H1 (cell line): ENCODE measurements around the gene ACTBL2. TPM values are rescaled to one million over a fixed set of nuclear protein-coding genes. Genes with fewer than 3 reads are reported as not detected.

Experiments used
- CTCF ChIA-PET: fragments of 300-600 bp; sonication (Branson Sonifier 250); formaldehyde crosslinking; loops from one replicate; lab custom pipeline; 2021; ENCODE audit not compliant: partially characterized antibody; lab: Charles Lee
- POLR2A ChIA-PET: fragments of 300-600 bp; sonication (Branson Sonifier 250); formaldehyde crosslinking; loops from one replicate; lab custom pipeline; 2021; ENCODE audit warnings: inconsistent platforms; ENCODE audit not compliant: partially characterized antibody; lab: Charles Lee
- DNase-seq, 2 experiments: peaks; one replicate each; pipeline versions ENCODE4 v3.0.0 to v3.0.0-alpha.2; 2010 to 2022; ENCODE audit warnings: low spot score in 2 of 2, low read depth in 1 of 2, mixed read lengths in 1 of 2
- FAIRE-seq: peaks from 2 replicates; lab custom pipeline; 2011; peaks lifted over from hg19 to GRCh38; lab: Jason Lieb, UNC
- H2AFZ ChIP-seq: 2 replicates; pipeline ENCODE4 v1.8.1; 2012; ENCODE audit warnings: low read length, inconsistent platforms
- H2AK5ac ChIP-seq: 2 replicates; pipeline ENCODE4 v1.6.1; 2013; ENCODE audit warnings: low read depth, low read length
- H2BK120ac ChIP-seq: replicated peaks from 2 replicates; pipeline ENCODE3; 2013; ENCODE audit warnings: low read depth, low read length, inconsistent platforms
- H2BK12ac ChIP-seq: 2 replicates; pipeline ENCODE4 v1.6.1; 2013; ENCODE audit warnings: low read depth, low read length
- H2BK15ac ChIP-seq: 2 replicates; pipeline ENCODE4 v1.6.1; 2013; ENCODE audit warnings: low read length
- H2BK20ac ChIP-seq: 2 replicates; pipeline ENCODE4 v1.6.1; 2013; ENCODE audit warnings: low read length
- H2BK5ac ChIP-seq: 2 replicates; pipeline ENCODE4 v1.6.1; 2013; ENCODE audit warnings: low read depth, low read length
- H3K14ac ChIP-seq: 2 replicates; pipeline ENCODE4 v1.6.1; 2013; ENCODE audit warnings: inconsistent platforms; ENCODE audit not compliant: insufficient read length
- H3K18ac ChIP-seq: 2 replicates; pipeline ENCODE4 v1.6.1; 2013; ENCODE audit warnings: low read length; ENCODE audit errors: extremely low read depth
- H3K23ac ChIP-seq: 2 replicates; pipeline ENCODE4 v1.6.1; 2013; ENCODE audit warnings: inconsistent platforms; ENCODE audit not compliant: insufficient read length
- H3K23me2 ChIP-seq: 2 replicates; pipeline ENCODE4 v1.6.1; 2013; ENCODE audit warnings: low read depth, low read length
- H3K27ac ChIP-seq: 2 replicates; pipeline ENCODE4 v1.6.1; 2011; ENCODE audit warnings: low read depth, low read length, inconsistent platforms
- H3K27me3 ChIP-seq, 4 experiments: replicated peaks in 1 of 4; 1 replicate in 1 of 4; 2 replicates in 3 of 4; pipeline versions ENCODE4 v1.6.1 to v1.8.1; 2011 to 2013; ENCODE audit warnings: low read length in 3 of 4, mild to moderate bottlenecking in 3 of 4, inconsistent platforms in 2 of 4, mixed read lengths in 2 of 4, moderate library complexity in 1 of 4; ENCODE audit not compliant: control insufficient read depth in 3 of 4, insufficient read depth in 3 of 4; ENCODE audit errors: extremely low read depth in 1 of 4
- H3K36me3 ChIP-seq, 4 experiments: 2 replicates each; pipeline versions ENCODE4 v1.6.1 to v1.8.1; 2011 to 2013; ENCODE audit warnings: mild to moderate bottlenecking in 4 of 4, low read length in 3 of 4, moderate library complexity in 2 of 4, control low read depth in 1 of 4, inconsistent platforms in 1 of 4; ENCODE audit not compliant: insufficient read depth in 4 of 4, control insufficient read depth in 2 of 4
- H3K4ac ChIP-seq: replicated peaks from 2 replicates; pipeline ENCODE3; 2013; ENCODE audit warnings: low read length, low read depth, mixed read lengths, inconsistent platforms; ENCODE audit not compliant: insufficient read length
- H3K4me1 ChIP-seq, 4 experiments: replicated peaks in 1 of 4; 1 replicate in 1 of 4; 2 replicates in 3 of 4; pipeline versions ENCODE4 v1.6.1 to v1.8.1; 2011 to 2013; ENCODE audit warnings: low read length in 3 of 4, inconsistent platforms in 2 of 4, mixed read lengths in 1 of 4; ENCODE audit not compliant: insufficient read depth in 4 of 4, control insufficient read depth in 3 of 4
- H3K4me2 ChIP-seq, 2 experiments: 2 replicates each; pipeline versions ENCODE4 v1.6.1 to v1.8.1; 2011 to 2013; ENCODE audit warnings: low read depth in 2 of 2, low read length in 2 of 2, control low read depth in 1 of 2, inconsistent platforms in 1 of 2, mild to moderate bottlenecking in 1 of 2; ENCODE audit not compliant: insufficient read depth in 1 of 2
- H3K4me3 ChIP-seq, 4 experiments: fragments of 200-600, 300-600 bp in 1 of 4; sonication (generic), shearing (Covaris generic), sonication (Bioruptor Twin) in 1 of 4; 2 replicates each; pipeline versions ENCODE4 v1.5.1 to v1.8.1; 2011 to 2016; ENCODE audit warnings: low read length in 4 of 4, low read depth in 3 of 4, control low read depth in 2 of 4, inconsistent platforms in 2 of 4, mild to moderate bottlenecking in 2 of 4, mixed read lengths in 1 of 4, moderate library complexity in 1 of 4; ENCODE audit not compliant: insufficient read depth in 2 of 4; ENCODE audit errors: extremely low read depth in 1 of 4
- H3K56ac ChIP-seq: replicated peaks from 2 replicates; pipeline ENCODE3; 2013; ENCODE audit warnings: low read depth, mild to moderate bottlenecking, mixed read lengths, low read length, inconsistent platforms; ENCODE audit not compliant: insufficient read length
- H3K79me1 ChIP-seq: 2 replicates; pipeline ENCODE4 v1.6.1; 2013; ENCODE audit warnings: low read depth, low read length, control low read depth
- H3K79me2 ChIP-seq, 2 experiments: 2 replicates each; pipeline versions ENCODE4 v1.6.1 to v1.8.1; 2012 to 2013; ENCODE audit warnings: low read length in 2 of 2, mild to moderate bottlenecking in 2 of 2, inconsistent platforms in 1 of 2; ENCODE audit not compliant: insufficient read depth in 2 of 2, control insufficient read depth in 1 of 2
- H3K9ac ChIP-seq, 4 experiments: replicated peaks in 1 of 4; 1 replicate in 1 of 4; 2 replicates in 3 of 4; pipeline versions ENCODE4 v1.6.1 to v1.8.1; 2011 to 2013; ENCODE audit warnings: low read depth in 3 of 4, low read length in 3 of 4, control low read depth in 2 of 4, mild to moderate bottlenecking in 2 of 4, moderate library complexity in 2 of 4, inconsistent platforms in 1 of 4; ENCODE audit errors: extremely low read depth in 1 of 4
- H3K9me3 ChIP-seq, 2 experiments: 2 replicates each; pipeline versions ENCODE4 v1.6.1 to v1.8.1; 2012 to 2013; ENCODE audit warnings: mild to moderate bottlenecking in 2 of 2, moderate library complexity in 2 of 2, control low read depth in 1 of 2, inconsistent platforms in 1 of 2, low read depth in 1 of 2, low read length in 1 of 2, mixed read lengths in 1 of 2; ENCODE audit not compliant: insufficient read depth in 2 of 2
- H4K20me1 ChIP-seq, 2 experiments: replicated peaks in 1 of 2; 2 replicates each; pipeline versions ENCODE3 to v1.8.1; 2011 to 2013; ENCODE audit warnings: inconsistent platforms in 2 of 2, low read length in 2 of 2, mild to moderate bottlenecking in 1 of 2; ENCODE audit not compliant: insufficient read depth in 2 of 2, control insufficient read depth in 1 of 2
- H4K5ac ChIP-seq: 2 replicates; pipeline ENCODE4 v1.6.1; 2013; ENCODE audit warnings: low read length, low read depth, mixed read lengths, inconsistent platforms; ENCODE audit not compliant: insufficient read length
- H4K8ac ChIP-seq: 2 replicates; pipeline ENCODE4 v1.8.0; 2013; ENCODE audit warnings: mild to moderate bottlenecking, moderate library complexity, low read length, inconsistent platforms; ENCODE audit not compliant: insufficient read depth; ENCODE audit errors: extremely low read depth
- H4K91ac ChIP-seq: replicated peaks from 2 replicates; pipeline ENCODE3; 2013; ENCODE audit warnings: low read length, mixed read lengths, inconsistent platforms; ENCODE audit not compliant: insufficient read length
- GABPA ChIP-seq: IDR thresholded peaks from 2 replicates; pipeline ENCODE4 v1.6.1; 2011; ENCODE audit warnings: mild to moderate bottlenecking, low read length, moderate library complexity, borderline replicate concordance; ENCODE audit not compliant: insufficient read depth
- RAD21 ChIP-seq, 2 experiments: IDR thresholded peaks in 1 of 2; conservative IDR thresholded peaks in 1 of 2; 2 replicates each; pipeline ENCODE4 v1.6.1; 2011; ENCODE audit warnings: low read depth in 2 of 2, low read length in 2 of 2, improper control_type of control experiment in 1 of 2, inconsistent platforms in 1 of 2, mild to moderate bottlenecking in 1 of 2, moderate library complexity in 1 of 2
- TAF7 ChIP-seq: optimal IDR thresholded peaks from 2 replicates; pipeline ENCODE3; 2011; ENCODE audit warnings: low read depth, mild to moderate bottlenecking, inconsistent platforms, low read length, moderate library complexity, borderline replicate concordance
- WGBS, 2 experiments: shearing (Covaris generic) in 1 of 2; methylation state at CpG; one replicate each; pipeline versions ENCODE4 v1.1.6 to v1.1.7; 2013 to 2015; ENCODE audit warnings: low lambda C conversion rate in 2 of 2, mixed read lengths in 2 of 2, inconsistent platforms in 1 of 2, low coverage in 1 of 2, missing lambda C conversion rate in 1 of 2; ENCODE audit not compliant: insufficient replicate concordance in 2 of 2, insufficient coverage in 1 of 2, insufficient read length in 1 of 2; ENCODE audit errors: extremely low coverage in 1 of 2, missing lambda C conversion rate in 1 of 2; 5-methylcytosine and 5-hydroxymethylcytosine counted together
- polyA plus RNA-seq, 7 experiments: library from polyadenylated mRNA; depleted of rRNA in 3 of 7; stranded (reverse) in 5 of 7; unstranded in 2 of 7; fragments of >200 nt in 5 of 7; fragments of 200-250 nt in 2 of 7; gene quantifications; 1 replicate in 5 of 7; 2 replicates in 1 of 7; 4 replicates in 1 of 7; pipeline versions ENCODE4 v1.2.1 to v1.2.3, GENCODE V29; 2011 to 2013; ENCODE audit warnings: missing spikeins in 2 of 7, mixed read lengths in 2 of 7
- total RNA-seq: library from RNA; stranded (reverse); fragmentation: NEBNext Ultra II Directional; extraction: Animal tissue kit (Norgen Biotek cat#: 25700); gene quantifications from 2 replicates; pipeline ENCODE4 v1.2.1, GENCODE V29; 2021
- TF ChIP-seq, protein P1 (sequence below), 3 experiments: IDR thresholded peaks; 1 replicate in 2 of 3; 2 replicates in 1 of 3; pipeline versions ENCODE4 v1.5.1 to v1.6.1; 2011; ENCODE audit warnings: low read length in 3 of 3, mild to moderate bottlenecking in 3 of 3, inconsistent platforms in 2 of 3, low read depth in 1 of 3, moderate library complexity in 1 of 3; ENCODE audit not compliant: insufficient read depth in 1 of 3; ENCODE audit errors: control extremely low read depth in 1 of 3

The ACTBL2 gene
- total and polyA plus RNA-seq, 2 of the 8 experiments (the other 6 are each of a cell fraction or from before 2014, with no cell fraction given), result not detected

DNA sequence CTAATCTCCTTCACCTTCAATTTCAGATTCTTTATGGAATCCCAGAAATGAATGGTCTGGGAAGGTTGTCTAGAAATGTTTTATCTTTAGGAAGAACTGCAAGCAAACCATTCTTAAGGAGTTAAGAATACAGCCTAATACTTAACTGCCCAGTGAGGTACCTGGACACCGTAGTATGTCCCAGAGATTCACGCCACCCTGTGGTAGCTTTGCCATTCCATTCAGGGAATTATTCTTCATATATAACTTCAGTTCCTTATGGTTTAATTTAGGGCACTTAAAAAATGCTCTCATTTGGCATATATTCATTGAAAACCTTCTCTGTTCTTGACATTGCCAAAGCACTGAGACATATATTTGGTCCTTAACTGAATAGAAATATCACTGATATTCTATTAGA, 49.7 kb downstream of the ACTBL2 start:
- Histone ChIP-seq H3K23ac (no peak overlapping the region), H3K18ac (no peak overlapping the region), H4K8ac (no peak overlapping the region), H3K4me3 (no peak overlapping the region), H2BK20ac (no peak overlapping the region), H3K56ac (no peak overlapping the region), H3K9me3 (no peaks in the 10 kb centered on the region), H2BK15ac (no peak overlapping the region), H3K27me3 (no peaks in the 10 kb centered on the region), H4K91ac (no peak overlapping the region), H3K14ac (no peak overlapping the region), H3K36me3 (no peaks in the 10 kb centered on the region), H2BK120ac (no peak overlapping the region), H3K9ac (no peak overlapping the region), H2AK5ac (no peak overlapping the region), H4K20me1 (no peaks in the 10 kb centered on the region), H4K5ac (no peak overlapping the region), H3K4me2 (no peak overlapping the region), H3K79me2 (no peaks in the 10 kb centered on the region), H2BK12ac (no peak overlapping the region), H3K4ac (no peak overlapping the region), H3K4me1 (no peaks in the 10 kb centered on the region), H2BK5ac (no peak overlapping the region), H3K23me2 (no peaks in the 10 kb centered on the region), H3K27ac (no peak overlapping the region), H3K79me1 (no peaks in the 10 kb centered on the region), H2AFZ (no peak overlapping the region)
- ChIA-PET POLR2A (no interaction called here), CTCF (interaction anchor here (0.7 to 1.5 kb wide), 9 partner anchors 11 to 133 kb away, joined by 3 to 4 read pairs (median 3); no protein-coding TSS in a partner anchor)
- DNase-seq (no peak), FAIRE-seq (no peak)
- WGBS, 2 experiments, result 89% methylated on average over 2 of the region's 2 CpGs; no CpG with 5 or more reads in 1 of the 2 experiments
- TF ChIP-seq TAF7, result no peak
- peak; percentile 46 to 53; a peak in 3 of 4 replicates for TF ChIP-seq RAD21 (IDR thresholded peaks at IDR 0.05 in 1 of 2, conservative IDR thresholded peaks at IDR 0.05 in 1 of 2; ENCODE audit: low read depth in 2 of 2, low read length in 2 of 2)
- no peak for TF ChIP-seq GABPA
- TF ChIP-seq, protein P1, sequence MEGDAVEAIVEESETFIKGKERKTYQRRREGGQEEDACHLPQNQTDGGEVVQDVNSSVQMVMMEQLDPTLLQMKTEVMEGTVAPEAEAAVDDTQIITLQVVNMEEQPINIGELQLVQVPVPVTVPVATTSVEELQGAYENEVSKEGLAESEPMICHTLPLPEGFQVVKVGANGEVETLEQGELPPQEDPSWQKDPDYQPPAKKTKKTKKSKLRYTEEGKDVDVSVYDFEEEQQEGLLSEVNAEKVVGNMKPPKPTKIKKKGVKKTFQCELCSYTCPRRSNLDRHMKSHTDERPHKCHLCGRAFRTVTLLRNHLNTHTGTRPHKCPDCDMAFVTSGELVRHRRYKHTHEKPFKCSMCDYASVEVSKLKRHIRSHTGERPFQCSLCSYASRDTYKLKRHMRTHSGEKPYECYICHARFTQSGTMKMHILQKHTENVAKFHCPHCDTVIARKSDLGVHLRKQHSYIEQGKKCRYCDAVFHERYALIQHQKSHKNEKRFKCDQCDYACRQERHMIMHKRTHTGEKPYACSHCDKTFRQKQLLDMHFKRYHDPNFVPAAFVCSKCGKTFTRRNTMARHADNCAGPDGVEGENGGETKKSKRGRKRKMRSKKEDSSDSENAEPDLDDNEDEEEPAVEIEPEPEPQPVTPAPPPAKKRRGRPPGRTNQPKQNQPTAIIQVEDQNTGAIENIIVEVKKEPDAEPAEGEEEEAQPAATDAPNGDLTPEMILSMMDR (IDR thresholded peaks at IDR 0.05; ENCODE audit: control extremely low read depth in 1 of 3, insufficient read depth in 1 of 3, low read depth in 1 of 3, low read length in 3 of 3), result peak; percentile 18 to 37 (median 33); a peak in 3 of 4 replicates
